ENCODE results near the gene DNAJB8. TPM values are rescaled to one million over a fixed set of nuclear protein-coding genes. Genes with fewer than 3 reads are reported as not detected.

DNAJB8 gene
- total and polyA plus RNA-seq, 4 donors, result not detected

GRCh38 chr3:128435561-128435960, 31.1 kb downstream of the DNAJB8 start:
- Histone ChIP-seq H3K9me3 (ENCODE audit: control insufficient read depth in 4 of 4, low read length in 3 of 4) (no peaks in the 10 kb centered on the region), H3K36me3 (ENCODE audit: control insufficient read depth in 4 of 4, insufficient read depth in 3 of 4, low read depth in 1 of 4, low read length in 3 of 4) (no peaks in the 10 kb centered on the region), H3K27ac (ENCODE audit: low read depth in 1 of 2, low read length in 2 of 2) (no peak overlapping the region), H3K9ac (ENCODE audit: low read depth in 1 of 2, low read length in 2 of 2) (no peak overlapping the region), H3K27me3 (ENCODE audit: control insufficient read depth in 4 of 4, insufficient read depth in 4 of 4, low read length in 3 of 4) (peaks cover 0 to 11% (median 3%) of the 10 kb centered on the region in 4 donors), H3K4me1 (ENCODE audit: control insufficient read depth in 4 of 4, insufficient read depth in 4 of 4, low read length in 3 of 4) (peaks cover 0 to 13% (median 2%) of the 10 kb centered on the region in 4 donors), H3K4me3 (ENCODE audit: low read depth in 1 of 3, low read length in 3 of 3) (no peak overlapping the region)
- TF ChIP-seq ZBTB33 (IDR thresholded peaks at IDR 0.05), result no peak
- 94% methylated on average over 5 of the region's 5 CpGs for WGBS
- no peak for DNase-seq (ENCODE audit: low spot score)

GRCh38 chr3:128435058-128435457, 31.6 kb downstream of the DNAJB8 start:
- WGBS, result 94% methylated on average over 6 of the region's 6 CpGs
- peaks cover 0 to 13% (median 2%) of the 10 kb centered on the region in 4 donors for H3K4me1 ChIP-seq (ENCODE audit: control insufficient read depth in 4 of 4, insufficient read depth in 4 of 4, low read length in 3 of 4)
- H3K9ac ChIP-seq (ENCODE audit: low read depth in 1 of 2, low read length in 2 of 2), result no peak overlapping the region
- H3K4me3 ChIP-seq (ENCODE audit: low read depth in 1 of 3, low read length in 3 of 3), result no peak overlapping the region
- DNase-seq (ENCODE audit: low spot score), result no peak
- no peaks in the 10 kb centered on the region for H3K36me3 ChIP-seq (ENCODE audit: control insufficient read depth in 4 of 4, insufficient read depth in 3 of 4, low read depth in 1 of 4, low read length in 3 of 4)
- no peak for TF ChIP-seq CTCF (IDR thresholded peaks at IDR 0.05; ENCODE audit: low read depth, low read length, missing input control)
- TF ChIP-seq GABPA (IDR thresholded peaks at IDR 0.05 in 1 of 2, conservative IDR thresholded peaks at IDR 0.05 in 1 of 2), result no peak
- no peak for TF ChIP-seq EGR1 (IDR thresholded peaks at IDR 0.05; ENCODE audit: low read depth in 2 of 2)
- no peak for TF ChIP-seq RAD21 (IDR thresholded peaks at IDR 0.05)
- TF ChIP-seq HNF4A (conservative IDR thresholded peaks at IDR 0.05), result no peak
- no peak for TF ChIP-seq JUND (IDR thresholded peaks at IDR 0.05)
- TF ChIP-seq TAF1 (conservative IDR thresholded peaks at IDR 0.05), result no peak
- no peak for TF ChIP-seq FOXA2 (IDR thresholded peaks at IDR 0.05)
- H3K27me3 ChIP-seq (ENCODE audit: control insufficient read depth in 4 of 4, insufficient read depth in 4 of 4, low read length in 3 of 4), result peaks cover 0 to 11% (median 3%) of the 10 kb centered on the region in 4 donors
- H3K9me3 ChIP-seq (ENCODE audit: control insufficient read depth in 4 of 4, low read length in 3 of 4), result no peaks in the 10 kb centered on the region
- H3K27ac ChIP-seq (ENCODE audit: low read depth in 1 of 2, low read length in 2 of 2), result no peak overlapping the region

- H3K36me3 ChIP-seq (ENCODE audit: control insufficient read depth in 4 of 4, insufficient read depth in 3 of 4, low read depth in 1 of 4, low read length in 3 of 4), result no peaks in the 10 kb centered on the region
- H3K9ac ChIP-seq (ENCODE audit: low read depth in 1 of 2, low read length in 2 of 2), result no peak overlapping the region
- H3K4me1 ChIP-seq (ENCODE audit: control insufficient read depth in 4 of 4, insufficient read depth in 4 of 4, low read length in 3 of 4), result peaks cover 0 to 13% (median 2%) of the 10 kb centered on the region in 4 donors
- DNase-seq (ENCODE audit: low spot score), result no peak
- no peak overlapping the region for H3K27ac ChIP-seq (ENCODE audit: low read depth in 1 of 2, low read length in 2 of 2)
- TF ChIP-seq EGR1 (IDR thresholded peaks at IDR 0.05; ENCODE audit: low read depth in 2 of 2), result no peak
- TF ChIP-seq RXRA (IDR thresholded peaks at IDR 0.05), result no peak
- no peak for TF ChIP-seq GABPA (IDR thresholded peaks at IDR 0.05 in 1 of 2, conservative IDR thresholded peaks at IDR 0.05 in 1 of 2)
- TF ChIP-seq SP1 (IDR thresholded peaks at IDR 0.05), result no peak
- TF ChIP-seq JUND (IDR thresholded peaks at IDR 0.05), result no peak
- TF ChIP-seq CTCF (IDR thresholded peaks at IDR 0.05; ENCODE audit: low read depth, low read length, missing input control), result no peak
- TF ChIP-seq REST (IDR thresholded peaks at IDR 0.05), result no peak
- TF ChIP-seq ATF3 (IDR thresholded peaks at IDR 0.05), result no peak
- WGBS, result 91% methylated on average over 2 of the region's 2 CpGs
- H3K4me3 ChIP-seq (ENCODE audit: low read depth in 1 of 3, low read length in 3 of 3), result no peak overlapping the region
- no peaks in the 10 kb centered on the region for H3K9me3 ChIP-seq (ENCODE audit: control insufficient read depth in 4 of 4, low read length in 3 of 4)
- peaks cover 0 to 11% (median 3%) of the 10 kb centered on the region in 4 donors for H3K27me3 ChIP-seq (ENCODE audit: control insufficient read depth in 4 of 4, insufficient read depth in 4 of 4, low read length in 3 of 4)
These were observed 32.2 kb downstream of the DNAJB8 start for GRCh38 chr3:128434524-128434923.
